ENCODE results near the gene CDC73.

CDC73 gene

DNA sequence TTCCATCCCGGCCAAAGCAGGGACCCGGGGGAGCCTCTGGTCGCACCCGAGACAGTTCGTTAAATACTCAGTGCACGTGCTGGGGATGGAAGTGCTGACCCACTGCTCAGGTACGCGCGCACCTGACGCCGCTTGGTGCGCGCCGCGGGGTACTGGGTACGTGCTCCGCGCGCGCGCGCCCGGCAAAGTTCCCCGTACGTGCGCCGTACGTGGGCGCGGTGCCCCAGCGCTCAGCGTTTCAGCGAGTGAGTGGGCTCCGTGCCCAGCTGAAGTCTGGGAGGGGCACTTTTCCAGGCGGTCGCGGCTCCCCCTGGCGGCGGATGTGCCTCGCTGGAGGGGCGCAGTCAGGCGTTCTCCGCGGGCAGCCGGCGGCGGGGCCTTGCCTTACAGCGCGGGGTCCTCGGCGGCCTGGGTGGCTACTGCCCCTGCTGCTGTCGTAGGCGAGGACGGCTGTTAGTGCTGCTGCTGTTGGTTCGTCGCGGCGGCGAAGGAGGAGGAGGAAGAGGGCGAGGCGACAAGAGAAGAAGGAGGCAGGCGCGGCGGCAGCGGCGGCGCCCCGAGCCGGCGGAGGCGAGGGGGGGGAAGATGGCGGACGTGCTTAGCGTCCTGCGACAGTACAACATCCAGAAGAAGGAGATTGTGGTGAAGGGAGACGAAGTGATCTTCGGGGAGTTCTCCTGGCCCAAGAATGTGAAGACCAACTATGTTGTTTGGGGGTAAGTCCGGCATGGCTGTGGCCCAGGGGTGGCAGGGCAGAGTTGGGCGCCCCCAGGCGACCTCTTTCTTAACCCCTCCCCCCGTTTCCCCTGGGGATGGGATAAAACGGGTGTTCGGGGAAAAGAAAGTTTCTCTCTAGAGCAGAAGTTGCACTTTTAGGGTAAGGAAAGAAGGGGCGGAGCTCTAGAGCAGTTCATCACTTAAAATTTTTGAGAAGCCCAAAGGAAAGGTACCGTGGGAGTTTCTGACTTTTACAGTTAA, at the start of gene CDC73:
Gene CDC73 (plus strand): TSS at position 416 of the 978 bp plus-strand sequence. CDS start 170 bp downstream, at position 586.
- H3K27ac ChIP-seq: peak within 1 kb of the TSS; percentile 93 to 98
- TF ChIP-seq, protein P1, sequence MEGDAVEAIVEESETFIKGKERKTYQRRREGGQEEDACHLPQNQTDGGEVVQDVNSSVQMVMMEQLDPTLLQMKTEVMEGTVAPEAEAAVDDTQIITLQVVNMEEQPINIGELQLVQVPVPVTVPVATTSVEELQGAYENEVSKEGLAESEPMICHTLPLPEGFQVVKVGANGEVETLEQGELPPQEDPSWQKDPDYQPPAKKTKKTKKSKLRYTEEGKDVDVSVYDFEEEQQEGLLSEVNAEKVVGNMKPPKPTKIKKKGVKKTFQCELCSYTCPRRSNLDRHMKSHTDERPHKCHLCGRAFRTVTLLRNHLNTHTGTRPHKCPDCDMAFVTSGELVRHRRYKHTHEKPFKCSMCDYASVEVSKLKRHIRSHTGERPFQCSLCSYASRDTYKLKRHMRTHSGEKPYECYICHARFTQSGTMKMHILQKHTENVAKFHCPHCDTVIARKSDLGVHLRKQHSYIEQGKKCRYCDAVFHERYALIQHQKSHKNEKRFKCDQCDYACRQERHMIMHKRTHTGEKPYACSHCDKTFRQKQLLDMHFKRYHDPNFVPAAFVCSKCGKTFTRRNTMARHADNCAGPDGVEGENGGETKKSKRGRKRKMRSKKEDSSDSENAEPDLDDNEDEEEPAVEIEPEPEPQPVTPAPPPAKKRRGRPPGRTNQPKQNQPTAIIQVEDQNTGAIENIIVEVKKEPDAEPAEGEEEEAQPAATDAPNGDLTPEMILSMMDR (IDR thresholded peaks at IDR 0.05): peak; percentile 85
- H3K4me3 ChIP-seq: peak within 1 kb of the TSS; percentile 79
- peak; percentile 99 for DNase-seq (ENCODE audit: low spot score)

DNA sequence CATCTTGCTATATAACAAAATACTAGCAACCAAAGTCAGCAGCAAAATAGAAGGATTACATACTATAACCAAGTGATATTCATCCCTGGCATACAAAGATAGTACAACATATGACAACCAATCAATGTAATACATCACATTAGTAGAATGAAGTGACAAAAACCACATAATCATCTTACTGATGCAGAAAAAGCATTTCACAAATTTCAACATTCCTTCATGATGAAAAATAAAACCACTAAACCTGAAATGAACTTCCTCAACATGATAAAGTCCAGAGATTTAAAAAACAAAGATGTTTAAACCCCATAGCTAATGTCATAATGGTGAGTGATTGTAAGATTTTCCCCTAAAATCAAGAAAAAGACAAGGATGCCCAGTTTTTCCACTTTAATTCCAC, 43.8 kb upstream of the CDC73 start:
- no peak overlapping the region for H3K4me3 ChIP-seq
- no peak overlapping the region for H3K27ac ChIP-seq
- TF ChIP-seq, protein P1 (IDR thresholded peaks at IDR 0.05): no peak
- DNase-seq (ENCODE audit: low spot score): no peak

DNA sequence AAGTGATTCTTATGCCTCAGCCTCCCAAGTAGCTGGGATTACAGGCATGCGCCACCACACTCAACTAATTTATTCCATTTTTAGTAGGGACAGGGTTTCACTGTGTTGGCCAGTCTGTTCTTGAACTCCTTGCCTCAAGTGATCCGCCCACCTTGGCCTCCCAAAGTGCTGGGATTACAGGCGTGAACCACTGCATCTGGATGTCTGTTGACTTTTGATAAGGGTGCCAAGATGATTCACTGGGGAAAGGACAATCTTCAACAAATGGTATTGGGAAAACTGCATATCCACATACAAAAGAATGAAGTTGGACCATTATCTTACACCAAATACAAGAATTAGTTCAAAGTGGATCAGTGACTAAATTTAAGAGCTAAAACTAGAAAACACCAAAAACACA, 42.6 kb upstream of the CDC73 start:
- DNase-seq (ENCODE audit: low spot score): no peak
- Histone ChIP-seq H3K27ac (no peak overlapping the region), H3K4me3 (no peak overlapping the region)
- TF ChIP-seq, protein P1 (IDR thresholded peaks at IDR 0.05): no peak

DNA sequence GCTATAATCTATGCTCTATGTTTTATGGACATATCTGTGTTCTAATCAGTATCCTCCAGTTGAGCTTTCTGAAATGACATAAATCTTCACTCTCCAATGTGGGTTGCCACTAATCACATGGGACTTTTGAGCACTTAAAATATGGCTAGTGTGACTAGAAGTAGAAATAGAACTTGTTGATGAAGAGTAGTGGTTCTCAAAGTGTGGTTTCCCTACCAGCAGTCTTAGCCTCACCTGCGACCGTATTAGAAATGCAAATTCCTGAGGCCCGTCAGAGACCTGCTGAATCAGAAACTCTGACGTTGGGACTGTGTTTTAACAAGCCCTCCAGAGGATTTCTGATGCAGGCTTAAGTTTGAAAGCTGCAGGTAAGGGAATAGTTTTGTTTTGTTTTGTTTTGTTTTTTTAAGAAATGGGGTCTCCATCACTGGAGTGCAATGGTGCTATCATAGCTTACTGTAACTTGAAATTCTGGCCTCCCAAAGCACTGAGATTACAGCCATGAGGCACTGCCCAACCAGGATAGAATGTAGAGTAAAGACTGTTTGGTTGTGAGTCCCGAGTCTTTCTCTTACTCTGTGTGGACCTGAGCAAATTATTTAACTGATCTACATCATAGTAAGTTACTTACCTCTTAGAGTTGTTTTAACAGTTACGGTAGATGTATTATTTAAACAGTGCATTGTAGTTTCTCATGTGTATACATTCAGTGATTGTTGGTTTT, 38.3 kb upstream of the CDC73 start:
- TF ChIP-seq, protein P1 (IDR thresholded peaks at IDR 0.05): no peak
- H3K27ac ChIP-seq: no peak overlapping the region
- DNase-seq (ENCODE audit: low spot score): no peak
- no peak overlapping the region for H3K4me3 ChIP-seq

DNA sequence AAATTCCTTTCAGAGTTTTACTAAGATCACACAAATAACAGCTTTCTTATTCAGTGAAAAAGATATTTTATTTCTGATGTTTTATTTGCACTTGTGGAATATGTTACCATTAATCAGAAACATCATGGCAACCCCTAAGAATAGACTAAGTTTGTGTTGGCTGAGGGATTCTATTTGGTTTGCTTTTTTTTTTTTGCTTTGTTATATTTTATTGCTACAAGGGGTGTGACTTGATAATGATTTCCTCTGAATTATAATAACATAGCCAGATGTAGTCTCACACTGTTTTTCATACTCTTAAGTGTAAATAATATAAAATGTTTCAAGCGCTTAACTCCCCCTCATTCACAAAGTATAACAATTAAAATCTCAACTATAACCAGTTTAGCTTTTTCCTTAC, 36.6 kb upstream of the CDC73 start:
- TF ChIP-seq, protein P1 (IDR thresholded peaks at IDR 0.05): no peak
- Histone ChIP-seq H3K27ac (no peak overlapping the region), H3K4me3 (no peak overlapping the region)
- no peak for DNase-seq (ENCODE audit: low spot score)

DNA sequence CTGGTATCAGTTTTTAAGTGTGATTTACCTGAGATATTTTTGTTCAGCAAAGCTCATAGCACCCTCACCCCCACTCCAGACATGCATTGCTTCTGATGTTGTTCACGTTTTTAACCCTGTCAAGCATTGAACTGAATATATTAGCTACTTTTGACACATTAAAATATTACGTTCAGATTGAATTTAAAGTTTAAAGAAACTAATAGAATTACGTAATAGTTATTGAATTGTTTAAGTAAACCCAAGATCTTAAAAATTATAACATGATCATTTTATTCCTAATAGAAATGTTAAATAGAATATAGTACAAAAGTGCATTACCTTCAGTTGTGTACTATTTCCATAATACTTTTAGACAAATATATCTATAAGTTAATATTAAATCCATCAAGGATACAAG, 35.5 kb upstream of the CDC73 start:
- Histone ChIP-seq H3K27ac (no peak overlapping the region), H3K4me3 (no peak overlapping the region)
- DNase-seq (ENCODE audit: low spot score): no peak
- TF ChIP-seq, protein P1 (IDR thresholded peaks at IDR 0.05): no peak

Measured in coronary artery (tissue), 2 donors.